Calu3 (cell line): Measurements from ENCODE around the gene LINC00305. TPM values are rescaled to one million over a fixed set of nuclear protein-coding genes. Genes with fewer than 3 reads are reported as not detected.

Experiments used
- BruUV-seq: library from RNA; stranded (reverse); fragments of 400-500 nt; replicated peaks from 2 replicates; lab custom pipeline; 2021; lab: Mats Ljungman, UMichigan
- CTCF ChIA-PET: fragments of 300-600 bp; sonication (Branson Sonifier 250); formaldehyde crosslinking; loops from one replicate; lab custom pipeline; 2022; ENCODE audit warnings: antibody characterized with exemption; lab: Charles Lee
- DNase-seq: peaks from one replicate; pipeline ENCODE4 v3.0.0; 2022
- H3K27ac Mint-ChIP-seq: one replicate; pipeline ENCODE4 v1.8.0; 2022; ENCODE audit warnings: mixed read lengths; ENCODE audit not compliant: unreplicated experiment
- H3K27me3 Mint-ChIP-seq: one replicate; pipeline ENCODE4 v1.8.0; 2022; ENCODE audit warnings: mixed read lengths; ENCODE audit not compliant: unreplicated experiment
- H3K36me3 Mint-ChIP-seq: one replicate; pipeline ENCODE4 v1.8.0; 2022; ENCODE audit warnings: mild to moderate bottlenecking, moderate library complexity, mixed read lengths; ENCODE audit not compliant: insufficient read depth, unreplicated experiment
- H3K4me1 Mint-ChIP-seq: one replicate; pipeline ENCODE4 v1.8.0; 2022; ENCODE audit warnings: mild to moderate bottlenecking, low read depth, mixed read lengths; ENCODE audit not compliant: unreplicated experiment
- H3K4me3 Mint-ChIP-seq: one replicate; pipeline ENCODE4 v1.8.0; 2022; ENCODE audit warnings: mild to moderate bottlenecking, low read depth, moderate library complexity, mixed read lengths; ENCODE audit not compliant: unreplicated experiment
- H3K9me3 Mint-ChIP-seq: one replicate; pipeline ENCODE4 v1.8.0; 2022; ENCODE audit warnings: low read depth, mixed read lengths; ENCODE audit not compliant: unreplicated experiment
- CTCF ChIP-seq: fragments of 200-600 bp; IDR thresholded peaks from one replicate; pipeline ENCODE4 v1.8.0; 2022; ENCODE audit warnings: antibody characterized with exemption; ENCODE audit not compliant: unreplicated experiment
- intact Hi-C: fragments of 100-400 bp; cut with micrococcal nuclease; formaldehyde crosslinking; loops from one replicate; pipeline ENCODE4 v1.10.0; 2022; ENCODE audit not compliant: unreplicated experiment
- total RNA-seq: library from RNA; stranded (reverse); gene quantifications from 2 replicates; pipeline ENCODE4 v1.2.3, GENCODE V29; 2022

LINC00305 gene
- total RNA-seq, 1 experiment from 2014 or later = not detected

GRCh38 chr18:64164883-64165282 is 16.0 kb upstream of the LINC00305 start:
- CTCF ChIA-PET = interaction anchor here (0.8 kb wide), 1 partner anchor 25 kb away, joined by 3 read pairs; no protein-coding TSS in a partner anchor
- Mint-ChIP-seq H3K4me1 (no peaks in the 10 kb centered on the region), H3K9me3 (no peaks in the 10 kb centered on the region), H3K36me3 (peaks cover 5% of the 10 kb centered on the region), H3K27ac (no peak overlapping the region), H3K4me3 (no peak overlapping the region), H3K27me3 (no peaks in the 10 kb centered on the region)
- no peak for DNase-seq
- TF ChIP-seq CTCF = no peak
- intact Hi-C loops = no loop called here
- no TSS peak for BruUV-seq

GRCh38 chr18:64149916-64150438 is 1.1 kb upstream of the LINC00305 start:
- intact Hi-C loops = no loop called here
- peaks cover 7% of the 10 kb centered on the region for H3K4me1 Mint-ChIP-seq
- BruUV-seq = no TSS peak
- CTCF ChIA-PET = no interaction called here
- no peaks in the 10 kb centered on the region for H3K27me3 Mint-ChIP-seq
- no peak for DNase-seq
- no peak overlapping the region for H3K27ac Mint-ChIP-seq
- TF ChIP-seq CTCF = no peak
- H3K4me3 Mint-ChIP-seq = no peak overlapping the region
- no peaks in the 10 kb centered on the region for H3K9me3 Mint-ChIP-seq
- no peaks in the 10 kb centered on the region for H3K36me3 Mint-ChIP-seq

- H3K27me3 Mint-ChIP-seq = no peaks in the 10 kb centered on the region
Observed at GRCh38 chr18:64142904-64143303, 6.0 kb downstream of the LINC00305 start.

GRCh38 chr18:64137914-64138313 is 11.0 kb downstream of the LINC00305 start:
- no peak for TF ChIP-seq CTCF
- no TSS peak for BruUV-seq

More at GRCh38 chr18:64142904-64143303, 6.0 kb downstream of the LINC00305 start:
- Mint-ChIP-seq H3K36me3 (no peaks in the 10 kb centered on the region), H3K9me3 (no peaks in the 10 kb centered on the region), H3K4me3 (no peak overlapping the region), H3K27ac (no peak overlapping the region), H3K4me1 (peaks cover 8% of the 10 kb centered on the region)
- intact Hi-C loops = no loop called here
- BruUV-seq = no TSS peak
- DNase-seq = no peak
- no peak for TF ChIP-seq CTCF
- CTCF ChIA-PET = no interaction called here

More at GRCh38 chr18:64137914-64138313, 11.0 kb downstream of the LINC00305 start:
- Mint-ChIP-seq H3K27ac (no peak overlapping the region), H3K4me1 (no peaks in the 10 kb centered on the region), H3K27me3 (no peaks in the 10 kb centered on the region), H3K4me3 (no peak overlapping the region), H3K36me3 (no peaks in the 10 kb centered on the region), H3K9me3 (peaks cover 5% of the 10 kb centered on the region)
- no peak for DNase-seq
- CTCF ChIA-PET = interaction anchor here (0.7 kb wide), 1 partner anchor 324 kb away, joined by 6 read pairs; no protein-coding TSS in a partner anchor
- intact Hi-C loops = no loop called here
